Activated CD4-positive, alpha-beta T cell treated with anti-CD3 and anti-CD28 coated beads for 48 hours (primary cell): ENCODE results near the gene CUX1.

Source experiments
- DNase-seq: peaks from one replicate; pipeline ENCODE4 v3.0.0-alpha.2; 2020

The CUX1 gene

GRCh38 chr7:102081244-102081627 is 263.8 kb downstream of the CUX1 start:
- no peak for DNase-seq

GRCh38 chr7:102082693-102083368 is 265.4 kb downstream of the CUX1 start:
- DNase-seq, result no peak

- no peak for DNase-seq
Measured at GRCh38 chr7:102085218-102085772, 267.9 kb downstream of the CUX1 start.

GRCh38 chr7:102089175-102090098 is 272.0 kb downstream of the CUX1 start:
- DNase-seq, result no peak

- no peak for DNase-seq
Measured at GRCh38 chr7:102093599-102094315, 276.3 kb downstream of the CUX1 start.

- no peak for DNase-seq
Measured at GRCh38 chr7:102094316-102094650, 276.9 kb downstream of the CUX1 start.

- no peak for DNase-seq
Measured at GRCh38 chr7:102095321-102096011, 278.0 kb downstream of the CUX1 start.

- no peak for DNase-seq
Measured at GRCh38 chr7:102096012-102096332, 278.5 kb downstream of the CUX1 start.

- no peak for DNase-seq
Measured at GRCh38 chr7:102096706-102097427, 279.4 kb downstream of the CUX1 start.

- no peak for DNase-seq
Measured at GRCh38 chr7:102097601-102098161, 280.3 kb downstream of the CUX1 start.

GRCh38 chr7:102098986-102099385 is 281.6 kb downstream of the CUX1 start:
- DNase-seq, result no peak

GRCh38 chr7:102099474-102099873 is 282.0 kb downstream of the CUX1 start:
- no peak for DNase-seq

- DNase-seq, result no peak
Measured at GRCh38 chr7:102101111-102101551, 283.7 kb downstream of the CUX1 start.

GRCh38 chr7:102101926-102102325 is 284.5 kb downstream of the CUX1 start:
- DNase-seq, result no peak

- no peak for DNase-seq
Measured at GRCh38 chr7:102103027-102103372, 285.6 kb downstream of the CUX1 start.

- no peak for DNase-seq
Measured at GRCh38 chr7:102104245-102104644, 286.8 kb downstream of the CUX1 start.

GRCh38 chr7:102106625-102107024 is 289.2 kb downstream of the CUX1 start:
- no peak for DNase-seq

- DNase-seq, result no peak
Measured at GRCh38 chr7:102107474-102108104, 290.2 kb downstream of the CUX1 start.

GRCh38 chr7:102111061-102112041 is 293.9 kb downstream of the CUX1 start:
- no peak for DNase-seq

- no peak for DNase-seq
Measured at GRCh38 chr7:102115181-102115580, 297.8 kb downstream of the CUX1 start.
